Suprapubic skin (tissue), 4 donors: ENCODE measurements around the gene LGALS4. TPM values are rescaled to one million over a fixed set of nuclear protein-coding genes. Genes with fewer than 3 reads are reported as not detected.
"Not testable (repeated sequence)": the region's sequence is repeated elsewhere in the genome, so short reads cannot be mapped to it uniquely, and the experiment has no call there.

ENCODE experiments used
- DNase-seq, 2 donors: peaks; one replicate each; pipeline ENCODE4 v3.0.0-alpha.2; 2019; ENCODE audit warnings: low spot score in 2 of 2
- H3K27ac ChIP-seq: fragments of 200-600 bp; sonication (generic); one replicate; pipeline ENCODE4 v1.5.1; 2019
- H3K27me3 ChIP-seq: fragments of 200-600 bp; sonication (generic); one replicate; pipeline ENCODE4 v1.5.1; 2019
- H3K36me3 ChIP-seq: fragments of 200-600 bp; sonication (generic); one replicate; pipeline ENCODE4 v1.5.1; 2019
- H3K4me1 ChIP-seq: fragments of 200-600 bp; sonication (generic); one replicate; pipeline ENCODE4 v1.5.1; 2019
- H3K4me3 ChIP-seq: fragments of 200-600 bp; sonication (generic); one replicate; pipeline ENCODE4 v1.5.1; 2019; ENCODE audit warnings: mild to moderate bottlenecking
- H3K9me3 ChIP-seq: fragments of 200-600 bp; sonication (generic); one replicate; pipeline ENCODE4 v1.5.1; 2019
- EP300 ChIP-seq: sonication (generic); formaldehyde crosslinking; IDR thresholded peaks from one replicate; pipeline ENCODE4 v1.6.1; 2017; ENCODE audit warnings: antibody characterized with exemption
- POLR2A ChIP-seq, 2 donors: fragments of 450-650 bp; IDR thresholded peaks; one replicate each; pipeline ENCODE4 v1.6.1; 2017; ENCODE audit warnings: antibody characterized with exemption in 2 of 2, mild to moderate bottlenecking in 2 of 2, moderate library complexity in 2 of 2
- POLR2AphosphoS5 ChIP-seq, 3 donors: sonication (generic); formaldehyde crosslinking; IDR thresholded peaks; one replicate each; pipeline ENCODE4 v1.6.1; 2017; ENCODE audit warnings: antibody characterized with exemption in 3 of 3
- WGBS: methylation state at CpG from one replicate; pipeline ENCODE4 v1.1.5; 2018; 5-methylcytosine and 5-hydroxymethylcytosine counted together
- total RNA-seq, 4 donors: library from RNA; depleted of rRNA; stranded (reverse); fragments of >200 nt; gene quantifications; one replicate each; pipeline ENCODE4 v1.1.0, GENCODE V29; 2016
- TF ChIP-seq, protein P1 (sequence below), 2 donors: fragments of 200-600 bp in 1 of 2; fragments of 450-650 bp in 1 of 2; sonication (generic) in 1 of 2; IDR thresholded peaks; one replicate each; pipeline ENCODE4 v1.5.1; 2016 to 2019; ENCODE audit warnings: antibody characterized with exemption in 2 of 2, mild to moderate bottlenecking in 1 of 2, moderate library complexity in 1 of 2

The LGALS4 gene
- total RNA-seq, 4 donors from 2014 or later = 0.39 to 8.2 (median 1.6) TPM

DNA sequence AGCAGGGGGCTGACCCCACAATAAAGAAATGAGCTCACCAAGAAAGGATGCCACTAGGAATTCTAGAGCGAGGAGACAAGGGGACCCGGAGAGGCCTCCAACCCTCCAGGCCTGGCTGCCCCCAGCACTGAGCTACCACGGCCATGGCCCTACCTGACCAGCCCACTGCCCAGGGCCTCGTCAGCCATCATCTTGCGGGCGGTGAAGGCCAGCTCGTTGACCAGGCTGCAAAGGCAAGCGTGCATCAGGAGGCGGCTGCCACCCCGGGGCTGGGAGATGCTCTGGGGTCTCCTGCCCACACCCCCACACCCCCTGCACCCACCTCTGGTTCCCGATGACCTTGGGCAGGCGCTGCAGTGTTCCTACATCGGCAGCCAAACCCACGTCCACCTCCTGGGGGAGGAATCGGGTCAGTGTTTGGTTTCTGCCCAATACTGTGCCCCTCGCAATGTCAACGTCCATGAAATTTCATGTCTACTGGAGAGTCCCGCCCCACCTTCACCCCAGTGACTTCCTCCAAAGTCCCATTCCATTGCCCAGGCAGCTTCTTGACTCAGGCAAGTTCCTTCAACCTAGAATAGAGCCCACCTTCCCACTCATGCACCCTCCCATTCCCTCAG lies 3.5 kb upstream of the LGALS4 start:
- DNase-seq = no peak
- H3K4me1 ChIP-seq = no peaks in the 10 kb centered on the region
- H3K36me3 ChIP-seq = peaks cover 57% of the 10 kb centered on the region
- no peak overlapping the region for H3K4me3 ChIP-seq
- no peaks in the 10 kb centered on the region for H3K27me3 ChIP-seq
- no peaks in the 10 kb centered on the region for H3K9me3 ChIP-seq
- WGBS = 94% methylated on average over 18 of the region's 18 CpGs
- TF ChIP-seq EP300 = no peak
- TF ChIP-seq, protein P1, sequence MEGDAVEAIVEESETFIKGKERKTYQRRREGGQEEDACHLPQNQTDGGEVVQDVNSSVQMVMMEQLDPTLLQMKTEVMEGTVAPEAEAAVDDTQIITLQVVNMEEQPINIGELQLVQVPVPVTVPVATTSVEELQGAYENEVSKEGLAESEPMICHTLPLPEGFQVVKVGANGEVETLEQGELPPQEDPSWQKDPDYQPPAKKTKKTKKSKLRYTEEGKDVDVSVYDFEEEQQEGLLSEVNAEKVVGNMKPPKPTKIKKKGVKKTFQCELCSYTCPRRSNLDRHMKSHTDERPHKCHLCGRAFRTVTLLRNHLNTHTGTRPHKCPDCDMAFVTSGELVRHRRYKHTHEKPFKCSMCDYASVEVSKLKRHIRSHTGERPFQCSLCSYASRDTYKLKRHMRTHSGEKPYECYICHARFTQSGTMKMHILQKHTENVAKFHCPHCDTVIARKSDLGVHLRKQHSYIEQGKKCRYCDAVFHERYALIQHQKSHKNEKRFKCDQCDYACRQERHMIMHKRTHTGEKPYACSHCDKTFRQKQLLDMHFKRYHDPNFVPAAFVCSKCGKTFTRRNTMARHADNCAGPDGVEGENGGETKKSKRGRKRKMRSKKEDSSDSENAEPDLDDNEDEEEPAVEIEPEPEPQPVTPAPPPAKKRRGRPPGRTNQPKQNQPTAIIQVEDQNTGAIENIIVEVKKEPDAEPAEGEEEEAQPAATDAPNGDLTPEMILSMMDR (IDR thresholded peaks at IDR 0.05) = no peak
- TF ChIP-seq POLR2A (IDR thresholded peaks at IDR 0.05) = no peak
- no peak for TF ChIP-seq POLR2AphosphoS5 (IDR thresholded peaks at IDR 0.05)
- H3K27ac ChIP-seq = no peak overlapping the region

DNA sequence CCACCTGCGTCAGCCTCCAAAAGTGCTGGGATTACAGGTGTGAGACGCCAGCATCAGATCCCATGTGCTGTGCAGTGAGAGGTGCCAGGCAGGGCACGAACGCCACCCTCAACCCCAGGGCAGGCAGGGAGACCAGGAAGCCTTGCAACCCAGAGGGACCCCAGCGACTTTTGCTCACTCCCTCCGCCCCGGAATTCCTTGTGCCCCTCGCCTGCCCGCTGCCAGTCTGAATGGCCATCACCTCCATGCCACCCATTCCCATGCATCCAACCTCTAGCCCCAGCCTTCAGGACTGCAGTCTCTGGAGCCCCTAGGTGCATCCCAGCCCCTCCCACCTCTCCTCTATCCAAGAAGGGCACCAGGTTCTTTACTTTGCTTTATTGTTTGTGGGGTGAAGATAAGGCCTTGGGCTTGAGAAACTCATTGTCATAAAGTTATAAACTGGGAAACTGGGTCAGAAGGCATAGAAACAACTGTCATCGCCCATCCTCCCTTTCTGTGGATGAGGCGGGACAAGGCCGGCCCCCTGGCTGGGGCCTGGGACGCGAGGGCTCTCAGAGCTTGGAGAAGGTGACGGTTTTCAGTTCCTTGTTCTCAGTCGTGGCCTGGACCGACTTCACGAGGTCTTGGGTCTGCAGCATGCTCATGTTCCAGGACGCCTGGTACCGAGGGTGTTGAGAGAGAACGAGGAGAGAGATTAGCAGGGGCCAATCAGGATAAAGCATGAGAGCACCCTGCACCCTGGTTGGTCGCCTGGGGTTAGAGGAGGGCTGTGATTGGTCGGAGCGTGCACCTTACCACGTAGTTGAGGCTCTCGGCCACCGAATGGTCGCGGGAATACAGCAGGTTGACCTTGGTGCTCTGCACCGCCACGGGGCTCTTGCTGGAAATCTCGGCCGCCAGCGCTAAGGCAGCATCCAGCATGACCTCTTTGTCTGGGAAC lies 2.6 kb upstream of the LGALS4 start:
- H3K9me3 ChIP-seq = no peaks in the 10 kb centered on the region
- peaks cover 54% of the 10 kb centered on the region for H3K36me3 ChIP-seq
- no peak for TF ChIP-seq POLR2A (IDR thresholded peaks at IDR 0.05)
- TF ChIP-seq EP300 = no peak
- TF ChIP-seq, protein P1 (IDR thresholded peaks at IDR 0.05) = no peak
- TF ChIP-seq POLR2AphosphoS5 (IDR thresholded peaks at IDR 0.05) = no peak
- H3K4me3 ChIP-seq = no peak overlapping the region
- H3K4me1 ChIP-seq = no peaks in the 10 kb centered on the region
- no peak overlapping the region for H3K27ac ChIP-seq
- H3K27me3 ChIP-seq = no peaks in the 10 kb centered on the region
- 83% methylated on average over 29 of the region's 34 CpGs for WGBS
- no peak for DNase-seq

DNA sequence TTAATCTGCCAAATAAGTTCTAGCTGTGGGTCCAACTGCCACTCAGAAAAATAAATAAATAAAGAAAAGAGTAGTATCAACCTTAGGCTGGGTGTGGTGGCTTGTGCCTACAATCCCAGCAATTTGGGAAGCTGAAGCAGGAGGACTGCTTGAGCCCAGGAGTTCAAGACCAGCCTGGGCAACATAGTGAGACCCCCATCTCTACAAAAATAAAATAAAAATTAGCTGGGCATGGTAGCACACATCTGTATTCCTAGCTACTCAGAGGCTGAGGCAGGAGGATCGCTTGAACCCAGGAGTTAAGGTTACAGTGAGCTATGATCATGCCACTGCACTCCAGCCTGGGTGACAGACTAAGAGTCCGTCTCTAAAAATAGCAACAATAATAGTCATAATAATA lies 1.2 kb upstream of the LGALS4 start:
- WGBS = 86% methylated on average over 2 of the region's 2 CpGs
- not testable (repeated sequence) for DNase-seq, H3K4me1 ChIP-seq, H3K27ac ChIP-seq, H3K4me3 ChIP-seq, H3K27me3 ChIP-seq, H3K9me3 ChIP-seq
- peaks cover 48% of the 10 kb centered on the region for H3K36me3 ChIP-seq

DNA sequence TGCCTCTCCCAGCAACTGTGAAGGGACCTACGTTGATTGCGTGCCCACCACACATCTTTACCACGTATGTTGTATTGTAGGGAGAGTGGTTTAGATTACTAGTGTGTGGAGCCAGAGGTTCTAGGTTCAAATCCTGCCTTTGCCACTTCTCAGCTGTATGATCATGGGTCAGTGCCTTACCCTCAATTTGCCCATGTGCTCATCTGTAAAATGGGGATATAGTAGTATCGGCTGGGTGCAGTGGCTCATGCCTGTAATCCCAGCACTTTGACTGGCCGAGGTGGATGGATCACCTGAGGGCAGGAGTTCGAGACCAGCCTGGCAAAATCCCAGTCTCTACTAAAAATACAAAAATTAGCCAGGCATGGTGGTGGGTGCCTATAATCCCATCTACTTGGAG lies 578 bp upstream of the LGALS4 start:
- no peak for DNase-seq
- WGBS = 91% methylated on average over 5 of the region's 6 CpGs
- H3K27ac ChIP-seq = no peak overlapping the region
- H3K4me1 ChIP-seq = no peaks in the 10 kb centered on the region
- H3K4me3 ChIP-seq = no peak overlapping the region
- no peaks in the 10 kb centered on the region for H3K27me3 ChIP-seq
- TF ChIP-seq POLR2AphosphoS5 (IDR thresholded peaks at IDR 0.05) = no peak
- no peak for TF ChIP-seq EP300
- TF ChIP-seq, protein P1 (IDR thresholded peaks at IDR 0.05) = no peak
- TF ChIP-seq POLR2A (IDR thresholded peaks at IDR 0.05) = no peak
- no peaks in the 10 kb centered on the region for H3K9me3 ChIP-seq
- H3K36me3 ChIP-seq = peaks cover 42% of the 10 kb centered on the region

DNA sequence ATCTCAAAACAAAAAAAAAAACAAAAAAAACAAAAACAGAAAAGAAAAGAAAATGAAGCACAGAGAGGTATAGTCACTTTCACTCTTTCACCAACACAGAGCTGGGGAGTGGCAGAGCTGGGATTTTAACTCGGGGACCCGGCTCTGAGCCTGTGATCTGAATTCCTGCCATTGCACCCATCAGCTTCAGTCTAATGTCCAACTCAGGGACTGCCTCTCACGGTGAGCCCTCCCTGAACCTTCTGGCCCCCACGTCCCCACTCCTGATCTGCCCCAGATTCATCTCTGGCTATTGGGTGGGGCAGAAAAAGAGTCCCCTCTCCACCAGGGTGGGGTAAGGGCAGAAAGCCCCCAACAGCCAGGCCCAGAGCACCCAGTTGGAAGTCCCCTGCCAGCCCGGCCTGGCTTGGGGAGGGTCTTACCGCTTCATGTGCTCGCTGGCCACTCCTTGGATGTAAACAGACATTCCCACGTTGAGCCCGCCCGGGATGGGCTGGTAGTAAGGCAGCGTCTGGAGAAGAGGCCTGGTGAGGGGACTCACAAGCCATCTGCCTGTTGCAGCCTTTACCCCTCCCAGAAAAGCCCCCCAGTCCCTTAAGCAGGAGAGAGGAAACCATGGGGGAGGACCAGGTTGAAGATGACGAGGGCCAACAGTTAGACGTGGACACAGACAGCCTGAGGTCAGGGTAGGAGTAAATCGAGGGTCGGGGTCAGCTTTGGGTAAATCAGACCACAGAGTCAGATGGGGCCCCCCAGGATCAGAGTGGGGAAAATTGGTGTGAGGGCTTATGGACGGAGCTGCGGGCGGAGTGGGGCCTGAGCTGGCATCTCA lies 520 bp downstream of the LGALS4 start:
- no peak overlapping the region for H3K4me3 ChIP-seq
- DNase-seq = no peak
- no peak overlapping the region for H3K27ac ChIP-seq
- TF ChIP-seq, protein P1 (IDR thresholded peaks at IDR 0.05) = no peak
- no peak for TF ChIP-seq POLR2AphosphoS5 (IDR thresholded peaks at IDR 0.05)
- no peak for TF ChIP-seq POLR2A (IDR thresholded peaks at IDR 0.05)
- TF ChIP-seq EP300 = no peak
- H3K4me1 ChIP-seq = no peaks in the 10 kb centered on the region
- 83% methylated on average over 18 of the region's 18 CpGs for WGBS
- peaks cover 32% of the 10 kb centered on the region for H3K36me3 ChIP-seq
- no peaks in the 10 kb centered on the region for H3K27me3 ChIP-seq
- H3K9me3 ChIP-seq = no peaks in the 10 kb centered on the region
